ENCODE data around the gene BLZF1.

DNA sequence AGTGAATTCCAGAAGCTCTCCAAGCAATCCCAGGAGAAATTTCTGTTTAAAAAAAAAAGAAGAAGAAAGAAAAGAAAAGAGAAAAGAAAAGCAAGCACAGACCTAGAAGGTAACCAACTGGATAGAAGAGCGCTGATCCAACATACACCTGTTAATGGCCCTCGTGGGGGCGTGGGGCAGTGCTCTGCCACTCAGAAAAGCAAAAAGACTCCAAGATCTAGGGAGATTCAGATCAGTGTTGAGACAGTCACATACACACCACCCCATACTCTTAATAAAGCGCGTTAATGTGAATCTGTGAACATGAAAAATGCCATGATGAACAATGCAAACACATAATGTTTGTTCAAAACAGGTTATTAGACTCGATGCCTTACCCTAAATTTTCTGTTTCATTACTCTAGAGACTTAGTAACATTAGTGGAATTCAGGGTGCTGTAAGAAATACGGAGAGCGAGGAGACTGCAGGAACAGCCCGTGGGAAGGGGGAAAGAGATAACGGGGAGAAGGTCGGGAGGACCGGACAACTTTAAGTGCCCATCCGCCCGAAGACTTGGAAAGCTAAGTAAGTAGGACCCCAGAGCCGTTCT lies 804 bp upstream of the BLZF1 start:
- no peak for TF ChIP-seq ZNF8 (CRISPR knock-in tag; IDR thresholded peaks at IDR 0.05)
- TF ChIP-seq ESRRG (CRISPR knock-in tag; IDR thresholded peaks at IDR 0.05), result no peak
- no peak for TF ChIP-seq TOX (CRISPR knock-in tag; IDR thresholded peaks at IDR 0.05; ENCODE audit: borderline replicate concordance)
- TF ChIP-seq SNAI2 (CRISPR knock-in tag; IDR thresholded peaks at IDR 0.05), result no peak
- no peak for TF ChIP-seq GLIS3 (CRISPR knock-in tag; IDR thresholded peaks at IDR 0.05)
- TF ChIP-seq, protein P1, sequence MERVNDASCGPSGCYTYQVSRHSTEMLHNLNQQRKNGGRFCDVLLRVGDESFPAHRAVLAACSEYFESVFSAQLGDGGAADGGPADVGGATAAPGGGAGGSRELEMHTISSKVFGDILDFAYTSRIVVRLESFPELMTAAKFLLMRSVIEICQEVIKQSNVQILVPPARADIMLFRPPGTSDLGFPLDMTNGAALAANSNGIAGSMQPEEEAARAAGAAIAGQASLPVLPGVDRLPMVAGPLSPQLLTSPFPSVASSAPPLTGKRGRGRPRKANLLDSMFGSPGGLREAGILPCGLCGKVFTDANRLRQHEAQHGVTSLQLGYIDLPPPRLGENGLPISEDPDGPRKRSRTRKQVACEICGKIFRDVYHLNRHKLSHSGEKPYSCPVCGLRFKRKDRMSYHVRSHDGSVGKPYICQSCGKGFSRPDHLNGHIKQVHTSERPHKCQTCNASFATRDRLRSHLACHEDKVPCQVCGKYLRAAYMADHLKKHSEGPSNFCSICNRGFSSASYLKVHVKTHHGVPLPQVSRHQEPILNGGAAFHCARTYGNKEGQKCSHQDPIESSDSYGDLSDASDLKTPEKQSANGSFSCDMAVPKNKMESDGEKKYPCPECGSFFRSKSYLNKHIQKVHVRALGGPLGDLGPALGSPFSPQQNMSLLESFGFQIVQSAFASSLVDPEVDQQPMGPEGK (CRISPR knock-in tag; IDR thresholded peaks at IDR 0.05; ENCODE audit: borderline replicate concordance), result no peak
- TF ChIP-seq ZNF565 (CRISPR knock-in tag; conservative IDR thresholded peaks at IDR 0.05; ENCODE audit: low read depth), result no peak
- no peak for TF ChIP-seq ARNTL (CRISPR knock-in tag; IDR thresholded peaks at IDR 0.05; ENCODE audit: borderline replicate concordance, low read depth)
- TF ChIP-seq ZFP30 (CRISPR knock-in tag; IDR thresholded peaks at IDR 0.05), result no peak
